OCI-LY1 (cell line): ENCODE data around the gene PIM3.

ENCODE experiments used
- H2AFZ ChIP-seq: fragments of 200-600 bp; sonication (generic), shearing (Covaris generic); 2 replicates; pipeline ENCODE4 v1.6.0; 2014; ENCODE audit warnings: antibody characterized with exemption, mild to moderate bottlenecking, low read length
- H3F3A ChIP-seq: fragments of 200-600 bp; sonication (generic), shearing (Covaris generic); 2 replicates; pipeline ENCODE4 v1.6.0; 2014; ENCODE audit warnings: mild to moderate bottlenecking, antibody characterized with exemption, low read length, moderate library complexity; ENCODE audit not compliant: insufficient read depth
- H3K27ac ChIP-seq: fragments of 200-600 bp; sonication (generic); 2 replicates; pipeline ENCODE4 v1.5.1; 2014; ENCODE audit warnings: low read length, mixed run types, mild to moderate bottlenecking, low read depth; ENCODE audit not compliant: poor library complexity, severe bottlenecking
- H3K27me3 ChIP-seq: fragments of 200-600 bp; sonication (generic); 2 replicates; pipeline ENCODE4 v1.6.0; 2014; ENCODE audit warnings: antibody characterized with exemption, mild to moderate bottlenecking, low read length, moderate library complexity; ENCODE audit not compliant: insufficient read depth
- H3K36me3 ChIP-seq: fragments of 200-600 bp; sonication (generic); 2 replicates; pipeline ENCODE4 v1.6.1; 2014; ENCODE audit warnings: mild to moderate bottlenecking, antibody characterized with exemption, low read length, moderate library complexity, mixed read lengths; ENCODE audit not compliant: insufficient read depth
- H3K4me1 ChIP-seq: fragments of 200-600 bp; sonication (generic); 2 replicates; pipeline ENCODE4 v1.5.1; 2014; ENCODE audit warnings: mild to moderate bottlenecking, low read length, moderate library complexity; ENCODE audit not compliant: insufficient read depth, severe bottlenecking
- H3K4me2 ChIP-seq: fragments of 200-600 bp; sonication (generic), shearing (Covaris generic); 2 replicates; pipeline ENCODE4 v1.6.1; 2014; ENCODE audit warnings: low read length
- H3K4me3 ChIP-seq: fragments of 200-600 bp; sonication (generic); 2 replicates; pipeline ENCODE4 v1.5.1; 2014; ENCODE audit warnings: low read length, low read depth, mild to moderate bottlenecking, mixed read lengths; ENCODE audit not compliant: poor library complexity, severe bottlenecking
- H3K79me2 ChIP-seq: fragments of 200-600 bp; shearing (Covaris generic); 2 replicates; pipeline ENCODE4 v1.6.1; 2016; ENCODE audit warnings: mixed run types, low read length, mixed read lengths; ENCODE audit not compliant: insufficient read depth
- H3K9ac ChIP-seq: fragments of 200-600 bp; sonication (generic), shearing (Covaris generic); 2 replicates; pipeline ENCODE4 v1.6.1; 2014; ENCODE audit warnings: mild to moderate bottlenecking, low read length, mixed read lengths
- H3K9me2 ChIP-seq: fragments of 200-600 bp; sonication (generic), shearing (Covaris generic); 2 replicates; pipeline ENCODE4 v1.6.1; 2014; ENCODE audit warnings: low read depth, mild to moderate bottlenecking, low read length, mixed read lengths
- H3K9me3 ChIP-seq: fragments of 200-600 bp; shearing (Covaris generic); 2 replicates; pipeline ENCODE4 v1.6.1; 2014; ENCODE audit warnings: low read length, mixed read lengths
- H4K20me1 ChIP-seq: fragments of 200-600 bp; sonication (generic), shearing (Covaris generic); 2 replicates; pipeline ENCODE4 v1.6.0; 2016; ENCODE audit warnings: mild to moderate bottlenecking, low read length; ENCODE audit not compliant: insufficient read depth
- EZH2 ChIP-seq: fragments of 200-600 bp; sonication (generic), shearing (Covaris generic); IDR thresholded peaks from 2 replicates; pipeline ENCODE4 v1.8.0; 2017; ENCODE audit warnings: borderline replicate concordance, mixed run types, mild to moderate bottlenecking, antibody characterized with exemption, low read length, moderate library complexity, mixed read lengths
- TF ChIP-seq, protein P1 (sequence below): fragments of 200-600 bp; sonication (generic), shearing (Covaris generic); IDR thresholded peaks from 2 replicates; pipeline ENCODE4 v1.5.1; 2017; ENCODE audit warnings: mild to moderate bottlenecking, antibody characterized with exemption, low read length, moderate library complexity, mixed read lengths

Gene PIM3

DNA sequence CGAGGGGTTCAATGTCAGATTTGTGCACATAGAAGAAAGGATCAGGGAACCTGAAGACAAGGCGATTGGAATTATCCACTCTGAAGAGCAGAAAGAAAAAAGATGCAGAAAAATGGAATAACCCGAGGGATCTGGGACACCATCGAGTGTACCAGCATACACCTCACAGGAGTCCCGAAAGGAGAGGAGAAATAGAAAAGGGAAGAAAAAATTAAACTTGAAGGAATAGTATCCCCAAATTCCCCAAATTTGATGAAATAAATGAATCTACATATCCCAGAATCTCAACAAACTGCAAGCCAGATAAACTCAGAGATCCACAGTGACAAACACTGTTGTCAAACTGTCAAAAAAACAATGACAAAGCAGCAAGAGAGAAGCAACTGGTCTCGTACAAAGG is 30.6 kb downstream of the PIM3 start:
- Histone ChIP-seq H3K36me3 (peaks cover 3% of the 10 kb centered on the region; the same call in 1 of the 2 replicates), H3K4me1 (no peaks in the 10 kb centered on the region), H3K79me2 (no peaks in the 10 kb centered on the region), H3K4me3 (no peak overlapping the region), H3F3A (no peaks in the 10 kb centered on the region), H3K9me2 (no peaks in the 10 kb centered on the region), H3K9ac (no peak overlapping the region), H2AFZ (no peak overlapping the region), H4K20me1 (no peaks in the 10 kb centered on the region), H3K4me2 (no peak overlapping the region), H3K27me3 (peaks cover 13% of the 10 kb centered on the region; the same call in 1 of the 2 replicates), H3K9me3 (peaks cover 12% of the 10 kb centered on the region), H3K27ac (no peak overlapping the region)
- no peak for TF ChIP-seq EZH2
- TF ChIP-seq, protein P1, sequence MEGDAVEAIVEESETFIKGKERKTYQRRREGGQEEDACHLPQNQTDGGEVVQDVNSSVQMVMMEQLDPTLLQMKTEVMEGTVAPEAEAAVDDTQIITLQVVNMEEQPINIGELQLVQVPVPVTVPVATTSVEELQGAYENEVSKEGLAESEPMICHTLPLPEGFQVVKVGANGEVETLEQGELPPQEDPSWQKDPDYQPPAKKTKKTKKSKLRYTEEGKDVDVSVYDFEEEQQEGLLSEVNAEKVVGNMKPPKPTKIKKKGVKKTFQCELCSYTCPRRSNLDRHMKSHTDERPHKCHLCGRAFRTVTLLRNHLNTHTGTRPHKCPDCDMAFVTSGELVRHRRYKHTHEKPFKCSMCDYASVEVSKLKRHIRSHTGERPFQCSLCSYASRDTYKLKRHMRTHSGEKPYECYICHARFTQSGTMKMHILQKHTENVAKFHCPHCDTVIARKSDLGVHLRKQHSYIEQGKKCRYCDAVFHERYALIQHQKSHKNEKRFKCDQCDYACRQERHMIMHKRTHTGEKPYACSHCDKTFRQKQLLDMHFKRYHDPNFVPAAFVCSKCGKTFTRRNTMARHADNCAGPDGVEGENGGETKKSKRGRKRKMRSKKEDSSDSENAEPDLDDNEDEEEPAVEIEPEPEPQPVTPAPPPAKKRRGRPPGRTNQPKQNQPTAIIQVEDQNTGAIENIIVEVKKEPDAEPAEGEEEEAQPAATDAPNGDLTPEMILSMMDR: no peak

DNA sequence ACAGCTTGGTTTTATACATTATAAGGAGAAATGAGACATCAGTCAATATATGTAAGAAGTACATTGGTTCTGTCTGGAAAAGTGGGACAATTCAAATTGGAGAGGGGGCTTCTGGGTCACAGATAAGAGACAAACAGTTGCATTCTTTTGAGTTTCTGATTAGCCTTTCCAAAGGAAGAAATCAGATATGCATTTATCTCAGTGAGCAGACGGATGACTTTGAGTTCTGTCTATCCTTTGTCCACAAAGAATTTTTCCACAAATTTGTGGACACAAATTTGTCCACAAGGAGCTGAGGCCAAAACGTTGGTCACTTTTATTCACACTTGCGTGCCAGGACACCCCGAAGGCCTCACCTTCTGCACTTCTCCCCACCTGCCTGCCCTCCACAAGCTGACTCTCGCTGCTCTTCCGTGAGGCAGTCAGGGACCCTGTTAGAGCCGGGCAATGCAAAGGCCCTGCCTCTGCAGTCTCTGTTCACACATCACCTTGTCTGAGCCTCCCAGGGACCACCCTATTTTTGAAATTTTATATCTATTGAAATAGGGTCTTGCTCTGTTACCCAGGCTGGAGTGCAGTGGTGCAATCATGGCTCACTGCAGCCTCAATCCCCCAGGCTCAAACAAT is 31.4 kb downstream of the PIM3 start:
- H4K20me1 ChIP-seq: no peaks in the 10 kb centered on the region
- H3K4me2 ChIP-seq: no peak overlapping the region
- H3K4me3 ChIP-seq: no peak overlapping the region
- H3K27me3 ChIP-seq: peaks cover 8% of the 10 kb centered on the region; the same call in 1 of the 2 replicates
- no peaks in the 10 kb centered on the region for H3K9me2 ChIP-seq
- TF ChIP-seq EZH2: no peak
- TF ChIP-seq, protein P1: no peak
- H3K27ac ChIP-seq: no peak overlapping the region
- H3K79me2 ChIP-seq: no peaks in the 10 kb centered on the region
- no peaks in the 10 kb centered on the region for H3F3A ChIP-seq
- no peak overlapping the region for H2AFZ ChIP-seq
- H3K4me1 ChIP-seq: no peaks in the 10 kb centered on the region
- peaks cover 8% of the 10 kb centered on the region for H3K9me3 ChIP-seq
- H3K36me3 ChIP-seq: peaks cover 3% of the 10 kb centered on the region; the same call in 1 of the 2 replicates
- no peak overlapping the region for H3K9ac ChIP-seq

DNA sequence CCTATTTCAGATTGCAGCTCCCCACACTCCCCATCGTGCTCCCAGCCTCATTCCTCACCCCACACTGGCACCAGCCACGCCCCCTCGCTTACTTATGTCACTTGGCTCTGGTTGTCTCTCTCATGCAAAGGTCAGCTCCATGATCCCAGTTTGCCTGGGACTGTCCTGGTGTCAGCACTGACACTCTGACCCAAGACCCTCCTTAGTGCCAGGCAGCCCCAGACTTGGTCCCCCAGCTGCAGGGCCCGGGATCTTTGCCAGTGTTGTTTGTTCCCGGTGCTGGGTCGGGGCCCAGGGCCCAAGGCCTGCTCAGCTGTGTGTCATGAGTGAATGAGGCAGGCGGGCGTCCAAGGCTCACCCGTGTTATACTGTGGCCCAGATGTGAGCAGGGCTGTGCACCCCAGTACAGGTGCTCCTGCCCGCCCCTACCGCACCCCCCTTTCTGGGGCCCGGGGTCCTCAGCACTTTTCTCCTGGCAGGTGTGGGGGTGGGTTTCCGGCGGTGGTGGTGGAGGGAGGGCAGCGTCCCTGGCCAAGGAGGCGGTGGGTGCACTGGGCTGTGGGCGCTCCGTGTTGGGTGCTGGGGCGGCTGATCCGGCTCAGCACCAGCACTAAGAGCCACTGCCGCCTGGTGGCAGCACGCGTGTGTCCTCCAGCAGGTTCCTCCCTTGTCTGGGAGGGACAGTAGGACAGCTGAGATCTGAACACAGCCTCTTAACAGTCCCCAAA is 32.5 kb downstream of the PIM3 start:
- H3K9me3 ChIP-seq: peaks cover 8% of the 10 kb centered on the region
- peaks cover 8% of the 10 kb centered on the region; the same call in 1 of the 2 replicates for H3K27me3 ChIP-seq
- H3K4me1 ChIP-seq: no peaks in the 10 kb centered on the region
- no peak overlapping the region for H2AFZ ChIP-seq
- no peak overlapping the region for H3K27ac ChIP-seq
- H3K9ac ChIP-seq: no peak overlapping the region
- no peak overlapping the region for H3K4me3 ChIP-seq
- no peaks in the 10 kb centered on the region for H3K79me2 ChIP-seq
- no peaks in the 10 kb centered on the region for H3K9me2 ChIP-seq
- H3K36me3 ChIP-seq: peaks cover 3% of the 10 kb centered on the region; the same call in 1 of the 2 replicates
- TF ChIP-seq, protein P1: peak; percentile 80
- TF ChIP-seq EZH2: no peak
- no peaks in the 10 kb centered on the region for H3F3A ChIP-seq
- H4K20me1 ChIP-seq: no peaks in the 10 kb centered on the region
- no peak overlapping the region for H3K4me2 ChIP-seq
